Skin epidermis (tissue), 12 donors: Measurements from ENCODE around the gene UBE2L6.
"Not testable (repeated sequence)": the region's sequence is repeated elsewhere in the genome, so short reads cannot be mapped to it uniquely, and the experiment has no call there.

ENCODE experiments used
- H3K27ac ChIP-seq, 21 experiments: fragments of 200-600 bp; sonication (generic) in 11 of 21; one replicate each; pipeline ENCODE4 v1.5.0; 2020; ENCODE audit warnings: mild to moderate bottlenecking in 3 of 21, inconsistent platforms in 2 of 21, moderate library complexity in 2 of 21
- H3K4me3 ChIP-seq, 7 experiments: fragments of 200-600 bp; sonication (generic) in 2 of 7; one replicate each; pipeline ENCODE4 v1.5.0; 2020; ENCODE audit warnings: inconsistent platforms in 2 of 7, mild to moderate bottlenecking in 2 of 7, moderate library complexity in 1 of 7

The UBE2L6 gene

DNA sequence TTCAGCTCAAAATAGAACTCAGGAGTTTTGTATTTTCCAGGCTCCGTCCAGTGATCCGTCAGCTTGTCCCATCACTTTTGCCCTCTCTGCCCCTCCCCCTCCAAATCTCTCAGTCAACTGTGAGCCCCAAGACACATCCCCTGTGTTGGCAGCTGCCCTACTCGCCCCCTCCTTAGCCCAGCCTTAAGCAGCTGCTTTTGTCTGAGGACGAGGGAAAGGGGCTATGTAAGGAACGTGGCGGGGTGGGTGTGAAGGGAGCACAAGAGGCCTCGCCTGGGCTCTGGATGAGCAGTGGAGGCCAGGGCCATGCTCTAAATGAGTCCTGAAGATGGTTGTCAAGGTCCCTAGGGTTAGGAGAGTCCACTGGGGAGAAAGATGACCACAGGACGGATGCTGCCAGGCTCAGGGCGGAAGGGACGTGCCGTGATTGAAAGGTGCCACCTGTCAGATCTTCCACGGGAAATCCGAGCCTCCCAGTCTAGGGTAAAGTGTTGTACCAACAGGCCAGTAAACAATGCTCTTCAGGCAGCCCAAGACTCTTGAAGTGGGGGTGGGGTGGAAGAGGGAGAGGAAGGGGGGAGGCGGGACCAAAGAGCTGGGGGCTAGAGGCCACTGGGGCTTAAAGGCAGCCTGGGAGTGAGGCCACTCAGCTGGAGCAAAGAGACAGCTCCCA is 30.4 kb downstream of the UBE2L6 start, which contains the start of gene SMTNL1:
Gene SMTNL1 (plus strand): TSS at position 649 of the 673 bp plus-strand sequence. CDS start 5,048 bp downstream, outside the sequence.
- no peak within 1 kb of the TSS for H3K27ac ChIP-seq

DNA sequence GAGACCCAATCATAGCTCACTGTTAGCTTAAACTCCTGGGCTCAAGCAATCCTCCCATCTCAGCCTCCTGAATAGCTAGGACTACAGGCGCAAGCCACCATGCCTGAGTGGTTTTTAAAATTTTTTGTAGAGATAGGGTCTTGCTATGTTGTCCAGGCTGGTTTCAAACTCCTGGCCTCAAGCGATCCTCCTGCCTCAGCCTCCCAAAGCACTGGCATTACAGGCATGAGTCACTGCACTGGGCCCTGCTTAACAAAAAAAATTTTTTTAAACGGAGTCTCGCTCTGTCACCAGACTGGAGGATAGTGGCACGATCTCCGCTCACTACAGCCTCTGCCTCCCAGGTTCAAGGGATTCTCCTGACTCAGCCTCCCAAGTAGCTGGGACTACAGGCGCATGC is 33.0 kb downstream of the UBE2L6 start:
- H3K4me3 ChIP-seq, H3K27ac ChIP-seq: not testable (repeated sequence)

More for the DNA sequence above, 30.4 kb downstream of the UBE2L6 start, which contains the start of gene SMTNL1:
- H3K4me3 ChIP-seq = no peak within 1 kb of the TSS

DNA sequence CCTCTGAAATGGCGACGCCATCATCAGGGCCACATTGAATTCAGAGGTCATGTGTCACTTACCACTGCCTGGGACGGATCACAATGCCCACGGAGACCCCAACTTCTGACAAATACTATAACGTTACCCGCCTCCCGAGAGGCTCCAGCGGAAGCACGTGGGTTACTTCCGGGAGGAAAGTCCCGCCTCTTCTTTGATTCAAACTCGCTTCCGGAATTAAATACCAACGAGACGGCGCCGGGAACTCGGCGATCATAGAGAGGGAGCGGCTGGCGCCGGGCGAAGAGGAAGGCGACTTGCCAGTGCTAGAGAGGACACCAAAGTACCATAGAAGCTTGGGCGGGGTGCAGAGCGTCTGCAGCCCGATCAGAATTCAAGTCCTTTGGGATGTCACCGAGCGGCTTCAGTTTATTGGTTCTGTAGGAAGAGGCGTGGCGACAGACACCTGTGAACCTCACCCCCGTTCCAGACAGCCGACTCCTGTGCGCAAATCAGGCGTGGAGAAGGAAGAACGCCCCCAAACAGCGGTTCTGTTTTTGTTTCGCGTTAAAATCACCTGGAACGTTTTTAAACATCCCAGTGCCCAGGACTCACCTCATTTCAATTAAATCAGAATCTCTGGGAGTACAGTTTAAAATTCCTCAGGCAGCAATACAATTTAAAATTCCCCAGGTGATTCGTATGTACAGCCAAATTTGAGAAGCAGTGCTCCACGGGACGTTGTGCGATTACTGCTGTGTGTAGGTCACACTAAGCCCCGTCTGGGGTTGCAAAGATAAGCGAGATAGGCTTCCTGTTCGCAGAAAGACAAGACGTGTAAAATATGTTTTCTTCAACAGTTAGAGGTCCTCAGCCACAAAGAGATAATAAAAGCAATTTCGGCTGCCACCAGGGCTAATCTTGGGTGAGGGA is 36.6 kb downstream of the UBE2L6 start, which contains the start of gene TIMM10:
Gene TIMM10 (minus strand): TSS at position 159 of the 912 bp plus-strand sequence. CDS start 565 bp downstream, outside the sequence.
- Histone ChIP-seq H3K4me3 (peak within 1 kb of the TSS; percentile 61 to 92 (median 78)), H3K27ac (peak within 1 kb of the TSS in 20 of 21 experiments; percentile 50 to 87 (median 78))

DNA sequence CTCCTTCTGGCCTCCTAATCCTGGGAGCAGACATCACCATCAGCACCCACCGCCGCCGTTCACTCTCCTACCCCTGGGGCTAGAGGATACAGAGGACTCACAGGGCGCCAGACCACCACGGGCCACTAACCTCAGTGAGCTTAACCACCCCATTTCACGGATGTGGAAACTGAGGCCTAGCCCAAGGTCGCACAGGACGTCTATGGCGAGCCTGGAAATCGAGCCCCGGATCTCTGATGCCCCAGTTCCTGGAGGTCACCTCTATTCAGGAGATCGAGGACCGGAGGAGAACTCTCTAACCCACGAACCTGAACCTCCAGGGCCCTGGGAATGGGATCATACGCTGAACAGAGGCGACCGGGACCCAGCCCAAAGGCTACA is 37.3 kb downstream of the UBE2L6 start:
- Histone ChIP-seq H3K27ac (peak overlapping the region in 20 of 21 experiments; percentile 50 to 87 (median 78)), H3K4me3 (peak overlapping the region; percentile 61 to 92 (median 78))

GRCh38 chr11:57529012-57529411 is 38.5 kb downstream of the UBE2L6 start:
- Histone ChIP-seq H3K27ac (no peak overlapping the region), H3K4me3 (no peak overlapping the region)

- Histone ChIP-seq H3K4me3 (no peak overlapping the region), H3K27ac (no peak overlapping the region)
These were observed 40.3 kb downstream of the UBE2L6 start for GRCh38 chr11:57527056-57527631.

DNA sequence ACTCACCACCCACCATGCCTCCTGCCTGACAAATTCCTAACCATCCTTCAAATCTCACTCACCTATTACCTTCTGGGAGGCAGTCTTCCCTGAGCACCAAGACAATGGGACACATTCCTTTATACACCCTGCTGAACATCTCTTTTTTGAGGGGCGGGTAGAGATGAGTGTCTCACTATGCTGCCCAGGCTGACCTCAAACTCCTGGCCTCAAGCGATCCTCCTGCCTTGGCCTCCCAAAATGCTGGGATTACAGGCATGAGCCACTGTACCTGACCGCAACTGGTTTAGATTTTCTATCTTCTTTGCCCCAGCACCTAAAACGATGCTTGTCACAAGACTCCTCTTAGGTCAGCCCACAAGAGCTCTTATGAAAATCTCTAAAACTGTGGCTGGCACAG is 44.1 kb downstream of the UBE2L6 start:
- Histone ChIP-seq H3K4me3 (no peak overlapping the region), H3K27ac (no peak overlapping the region)

DNA sequence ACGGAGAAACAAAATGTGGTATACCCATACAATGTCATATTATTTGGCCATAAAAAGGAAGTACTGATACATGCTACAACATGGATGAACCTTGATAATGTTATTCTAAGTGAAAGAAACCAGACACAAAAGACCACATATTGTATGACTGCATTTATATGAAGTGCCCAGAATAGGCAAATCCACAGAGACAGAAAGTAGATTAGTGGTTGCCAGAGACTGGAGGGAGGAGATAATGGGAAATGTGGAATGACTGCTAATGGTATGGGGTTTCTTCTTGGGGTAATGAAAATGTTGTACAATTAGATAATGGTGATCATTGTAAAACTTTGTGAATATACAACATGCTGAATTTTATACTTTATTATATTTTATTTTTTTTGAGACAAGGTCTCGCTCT is 46.4 kb downstream of the UBE2L6 start:
- Histone ChIP-seq H3K27ac (no peak overlapping the region), H3K4me3 (no peak overlapping the region)

DNA sequence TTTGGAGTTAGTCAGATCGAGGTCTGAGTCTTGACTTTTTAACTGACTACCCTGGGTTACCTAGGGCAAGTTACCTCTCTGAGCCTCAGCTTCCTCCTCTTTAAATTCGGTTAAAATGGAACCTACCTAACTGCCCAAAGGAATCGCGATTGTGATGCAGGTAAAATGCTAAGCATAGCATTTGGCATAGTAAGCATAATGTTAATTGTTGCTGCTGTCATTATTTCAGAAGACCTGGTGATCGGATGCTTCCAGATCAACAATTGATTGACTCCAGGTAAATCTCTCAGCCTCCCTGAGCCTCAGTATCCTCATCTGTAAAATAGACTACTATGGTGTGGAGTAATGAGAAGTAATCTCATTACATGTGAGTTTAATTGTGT is 51.4 kb downstream of the UBE2L6 start:
- Histone ChIP-seq H3K27ac (peak overlapping the region in 8 of 21 experiments; percentile 36 to 82 (median 68)), H3K4me3 (peak overlapping the region; percentile 56 to 76 (median 73))

DNA sequence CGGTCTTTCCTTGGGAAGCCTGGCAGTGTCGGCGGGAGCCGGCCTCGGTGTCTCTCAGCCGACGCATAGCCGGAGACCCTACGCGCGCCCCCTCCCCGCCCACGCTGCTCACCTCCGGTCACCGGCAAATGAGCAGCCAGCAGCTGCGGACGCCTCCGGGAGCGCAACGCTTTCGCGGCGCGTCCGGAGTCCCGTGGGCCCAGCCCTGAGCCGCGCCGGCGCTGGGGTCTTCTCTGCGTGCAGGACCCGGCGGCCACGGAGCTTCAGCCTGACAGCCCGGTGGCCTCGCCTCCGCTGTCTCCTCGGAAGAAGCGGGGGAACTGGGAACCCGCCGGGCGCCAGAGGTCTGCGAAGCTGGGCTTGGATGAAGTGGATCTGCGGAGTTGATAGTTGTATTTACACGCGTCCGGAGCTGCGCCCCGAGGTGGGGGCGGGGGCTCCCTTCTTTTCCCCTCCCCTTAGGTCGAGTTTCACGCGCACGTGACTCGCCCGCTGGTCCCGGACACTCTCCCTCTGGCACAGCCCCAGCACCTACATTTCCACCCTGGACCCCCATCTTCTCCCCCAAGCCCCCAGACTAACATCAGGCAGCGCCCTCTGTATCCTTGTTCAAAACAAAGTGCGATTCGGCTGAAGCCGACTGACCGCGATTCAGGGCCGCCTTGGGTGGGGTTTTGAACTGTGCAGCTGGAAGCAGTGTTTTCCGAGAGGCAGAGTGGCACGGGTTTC is 52.0 kb downstream of the UBE2L6 start, which contains the start of gene SLC43A1:
Gene SLC43A1 (minus strand): TSS at position 371 of the 729 bp plus-strand sequence. CDS start 1,591 bp downstream, outside the sequence.
- Histone ChIP-seq H3K27ac (peak within 1 kb of the TSS in 19 of 21 experiments; percentile 3 to 82 (median 64)), H3K4me3 (peak within 1 kb of the TSS; percentile 56 to 76 (median 73))

- Histone ChIP-seq H3K27ac (peak overlapping the region in 19 of 21 experiments; percentile 3 to 82 (median 64)), H3K4me3 (peak overlapping the region; percentile 56 to 76 (median 73))
These were observed 52.7 kb downstream of the UBE2L6 start for GRCh38 chr11:57514538-57515331.

DNA sequence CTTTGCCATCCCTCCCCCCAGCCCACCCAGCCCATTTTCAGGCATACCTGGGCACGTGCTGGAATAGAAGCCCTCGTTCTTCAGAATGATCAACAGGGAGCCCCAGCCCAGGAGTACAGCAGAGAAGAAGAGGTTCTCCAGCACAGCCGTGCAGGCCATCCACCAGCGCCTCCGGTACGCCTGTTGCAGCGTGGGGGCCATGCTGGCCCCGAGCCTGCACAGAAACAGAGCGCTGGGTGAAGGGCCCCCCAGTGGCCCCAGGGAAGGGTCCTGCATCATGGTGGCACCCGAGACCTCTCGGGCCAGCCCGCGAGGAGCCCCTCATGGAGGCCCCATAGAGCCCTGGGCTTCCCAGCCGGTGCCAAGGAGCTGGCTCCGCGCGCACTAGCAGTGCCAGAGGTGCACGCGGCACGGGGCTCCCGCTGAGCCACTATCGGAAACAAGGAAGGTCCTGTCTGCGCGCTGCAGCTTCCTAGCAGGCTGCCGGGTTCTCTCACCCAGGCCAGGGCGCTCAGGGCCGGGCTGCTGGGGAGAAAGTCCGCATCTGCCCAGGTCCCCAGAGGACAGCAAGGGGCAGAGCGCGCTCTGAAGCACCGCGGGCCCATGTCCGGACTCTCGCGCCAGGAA is 53.4 kb downstream of the UBE2L6 start:
- H3K4me3 ChIP-seq = peak overlapping the region; percentile 56 to 76 (median 73)
- peak overlapping the region in 16 of 21 experiments; percentile 32 to 82 (median 64) for H3K27ac ChIP-seq

GRCh38 chr11:57513452-57513795 is 54.0 kb downstream of the UBE2L6 start:
- Histone ChIP-seq H3K27ac (peak overlapping the region in 8 of 21 experiments; percentile 2 to 82 (median 48)), H3K4me3 (peak overlapping the region in 1 of 7 experiments; percentile 56)

GRCh38 chr11:57512646-57513451 is 54.6 kb downstream of the UBE2L6 start:
- Histone ChIP-seq H3K27ac (peak overlapping the region in 7 of 21 experiments; percentile 2 to 82 (median 64)), H3K4me3 (no peak overlapping the region)

GRCh38 chr11:57511741-57512430 is 55.6 kb downstream of the UBE2L6 start:
- no peak overlapping the region for H3K27ac ChIP-seq
- H3K4me3 ChIP-seq = no peak overlapping the region

DNA sequence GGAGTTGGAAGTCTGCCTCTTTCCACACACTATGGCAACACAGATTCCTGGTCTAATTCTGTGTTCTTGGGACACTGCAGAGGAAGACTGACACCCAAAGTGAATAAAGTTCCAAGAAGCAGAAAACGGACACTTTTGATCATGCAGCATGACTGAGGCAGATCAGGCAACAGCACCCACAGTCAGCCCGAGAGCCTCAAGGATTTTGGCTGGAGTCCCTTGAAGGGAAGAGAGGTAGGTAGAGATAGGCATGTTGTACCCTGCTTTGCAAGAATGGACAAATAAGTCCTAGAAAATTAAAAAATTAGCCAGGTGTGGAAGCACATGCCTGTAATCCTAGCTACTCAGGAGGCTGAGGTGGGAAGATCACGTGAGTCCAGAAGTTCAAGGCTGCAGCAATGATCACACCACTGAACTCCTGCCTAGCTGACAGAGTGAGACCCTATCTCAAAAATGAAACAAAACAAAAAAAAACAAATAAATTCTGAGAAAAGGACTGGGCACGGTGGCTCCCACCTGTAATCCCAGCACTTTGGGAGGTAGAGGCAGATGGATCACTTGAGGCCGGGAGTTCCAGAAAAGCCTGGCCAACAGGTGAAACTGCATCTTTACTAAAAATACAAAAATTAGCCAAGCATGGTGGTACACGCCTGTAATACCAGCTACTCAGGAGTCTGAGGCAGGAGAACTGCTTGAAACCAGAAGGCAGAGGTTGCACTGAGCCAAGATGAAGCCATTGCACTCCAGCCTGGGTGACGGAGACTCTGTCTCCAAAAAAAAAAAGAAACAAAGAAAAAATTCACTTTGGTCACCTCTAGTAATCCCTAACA is 58.9 kb downstream of the UBE2L6 start:
- Histone ChIP-seq H3K27ac (no peak overlapping the region), H3K4me3 (no peak overlapping the region)
